Stimulated activated CD4-positive, alpha-beta T cell treated with anti-CD3 and anti-CD28 coated beads, TNF-alpha, amount 100 ng/mL, for 48 hours (primary cell): ENCODE measurements around the gene CDC42BPG.
A peak's percentile ranks its signal among the peaks of the same experiment; 100 is the strongest.
"Not testable (repeated sequence)": the region's sequence is repeated elsewhere in the genome, so short reads cannot be mapped to it uniquely, and the experiment has no call there.

ENCODE experiments used
- DNase-seq, 3 donors: peaks; one replicate each; pipeline ENCODE4 v3.0.0-alpha.2; 2020; ENCODE audit warnings: low read depth in 3 of 3

Gene CDC42BPG

DNA sequence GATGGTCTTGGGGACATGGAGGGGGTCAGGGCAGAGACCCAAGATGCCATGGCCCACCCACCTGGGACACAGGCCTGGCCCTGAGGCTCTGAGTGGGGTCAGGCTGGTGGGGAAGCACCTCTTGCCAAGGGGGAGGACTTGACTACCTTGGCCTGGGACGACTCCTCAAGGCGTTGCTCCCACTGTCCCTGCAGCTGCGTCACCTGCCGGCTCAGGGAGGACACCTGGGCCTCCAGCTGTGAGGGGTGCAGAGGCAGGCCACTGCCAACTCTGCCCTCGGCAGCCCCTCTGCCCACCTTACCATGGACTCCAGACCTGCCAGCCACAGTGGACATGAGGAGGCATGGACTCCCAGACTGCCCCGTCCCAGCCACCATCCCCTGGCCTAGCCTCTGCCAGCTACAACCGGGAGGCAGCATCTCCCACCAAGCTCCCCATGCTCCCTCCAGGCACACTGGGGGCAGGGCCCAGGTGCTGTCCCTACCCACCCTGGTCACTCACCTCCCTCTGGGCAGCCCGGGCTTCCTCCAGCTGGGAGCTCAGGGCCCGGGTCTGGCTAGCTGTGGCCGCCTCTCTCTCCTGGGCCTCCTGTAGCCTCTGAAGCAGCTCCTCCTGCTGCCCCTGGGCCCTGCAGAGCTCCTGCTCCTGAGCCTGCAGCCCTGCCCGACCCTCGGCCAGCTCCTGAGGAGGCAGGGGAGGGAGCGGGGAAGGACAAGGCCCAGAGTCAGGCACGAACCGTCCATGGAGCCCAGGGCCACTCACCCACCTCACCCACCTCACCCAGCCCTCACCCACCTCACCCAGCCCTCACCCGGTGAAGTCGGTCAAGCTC is 8.6 kb downstream of the CDC42BPG start:
- no peak for DNase-seq

- DNase-seq, result no peak
Measured at GRCh38 chr11:64834723-64835615, 9.5 kb downstream of the CDC42BPG start.

GRCh38 chr11:64834031-64834722 is 10.3 kb downstream of the CDC42BPG start:
- DNase-seq, result no peak

- no peak for DNase-seq
Measured at GRCh38 chr11:64833509-64833908, 10.9 kb downstream of the CDC42BPG start.

DNA sequence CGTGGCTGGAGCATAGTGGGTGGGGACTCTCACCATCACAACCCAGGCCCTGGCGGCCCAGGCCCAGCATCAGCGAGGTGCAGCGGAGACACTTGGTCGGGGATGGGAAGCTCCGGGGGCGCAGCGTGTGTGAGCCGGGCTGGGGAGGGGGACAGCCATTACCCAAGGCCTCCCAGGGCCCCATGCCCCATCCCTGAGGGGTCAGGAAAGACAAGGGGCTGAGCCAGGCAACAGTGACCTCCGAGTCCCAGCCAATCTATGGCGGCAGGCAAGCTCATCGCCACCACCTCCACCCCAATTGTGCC is 11.3 kb downstream of the CDC42BPG start:
- DNase-seq, result no peak

GRCh38 chr11:64832467-64833197 is 11.8 kb downstream of the CDC42BPG start:
- DNase-seq, result no peak

DNA sequence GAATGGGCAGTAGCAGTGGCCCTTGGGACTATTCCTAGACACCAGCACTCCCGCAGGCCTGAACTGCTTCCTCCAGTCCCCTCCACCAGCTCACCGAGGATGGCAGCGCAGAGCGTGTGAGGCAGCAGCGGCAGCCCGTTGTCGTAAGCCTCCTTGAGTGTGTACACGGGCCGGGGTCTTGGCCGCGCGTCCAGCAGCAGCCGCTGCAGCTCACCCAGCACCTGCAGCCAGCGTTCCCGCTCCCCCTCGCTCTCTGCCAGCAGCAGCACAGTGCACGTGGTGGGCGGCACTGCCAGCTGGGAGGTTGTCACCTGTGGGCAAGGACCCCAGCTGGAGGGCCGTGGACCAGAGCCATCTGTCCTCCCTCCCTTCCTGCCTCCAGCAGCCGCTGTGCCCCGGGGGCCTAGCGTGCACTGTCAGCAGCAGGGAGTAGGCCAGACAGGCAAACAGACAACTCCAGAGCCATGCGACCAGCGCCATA is 13.0 kb downstream of the CDC42BPG start:
- DNase-seq, result no peak

DNA sequence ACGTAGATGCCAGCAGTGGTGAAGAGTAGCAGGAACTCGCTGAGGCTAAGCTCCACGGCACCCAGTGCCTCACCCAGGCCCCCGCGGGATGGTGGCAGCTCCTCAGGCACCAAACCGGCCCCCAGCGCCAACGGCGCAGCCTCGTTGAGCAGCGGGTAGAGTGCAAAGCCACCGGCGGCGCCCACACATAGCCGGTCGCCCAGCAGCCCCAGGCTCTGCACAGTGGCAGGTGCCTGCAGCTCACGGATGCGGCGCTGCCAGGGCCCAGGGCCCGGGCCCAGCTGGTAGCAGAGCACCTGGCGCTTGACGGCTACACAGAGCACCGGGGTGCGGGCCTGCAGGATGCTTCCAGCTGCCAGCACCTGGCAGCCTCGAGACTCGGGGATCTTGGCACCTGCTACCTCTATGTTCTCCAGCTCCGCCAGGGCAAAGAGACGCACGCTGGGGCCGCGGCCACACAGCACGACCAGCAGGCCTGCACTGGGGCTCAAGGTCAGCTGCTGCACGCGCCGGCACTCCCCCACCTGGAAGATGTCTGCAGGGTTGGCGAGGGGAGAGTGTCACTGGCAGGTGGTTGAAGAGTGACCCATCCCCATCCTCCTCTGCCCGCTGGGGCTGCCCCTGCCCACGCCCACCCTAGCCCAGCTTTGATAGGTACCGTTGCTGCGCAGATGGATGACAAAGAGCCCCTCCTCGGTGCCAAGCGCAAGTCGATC is 14.8 kb downstream of the CDC42BPG start:
- no peak for DNase-seq

GRCh38 chr11:64827451-64827839 is 17.0 kb downstream of the CDC42BPG start:
- DNase-seq, result no peak

GRCh38 chr11:64826578-64827450 is 17.6 kb downstream of the CDC42BPG start:
- no peak for DNase-seq

- no peak for DNase-seq
Measured at GRCh38 chr11:64826062-64826461, 18.4 kb downstream of the CDC42BPG start.

GRCh38 chr11:64823568-64824119 is 20.8 kb downstream of the CDC42BPG start:
- no peak for DNase-seq

DNA sequence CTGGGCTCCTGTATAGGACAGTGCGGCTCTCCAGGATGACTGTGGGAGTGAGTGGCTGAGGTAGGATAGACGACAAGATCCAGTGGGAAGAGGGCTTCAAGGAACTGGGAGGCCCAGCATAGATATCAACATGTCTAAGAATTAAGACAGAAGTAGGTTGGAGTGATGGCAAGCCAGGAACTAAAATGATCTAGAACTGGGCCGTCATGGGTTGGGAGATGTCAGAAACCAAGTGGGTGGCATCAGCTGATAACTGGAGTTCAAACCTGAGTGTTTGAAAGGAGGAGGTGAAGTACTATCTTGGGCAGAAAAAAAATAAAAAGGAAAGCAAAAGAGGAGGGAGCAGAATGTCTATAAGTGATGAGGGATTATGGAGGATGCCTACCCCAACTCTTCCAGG is 27.0 kb downstream of the CDC42BPG start:
- no peak for DNase-seq

- not testable (repeated sequence) for DNase-seq
Measured at GRCh38 chr11:64815433-64815832, 29.0 kb downstream of the CDC42BPG start.

- no peak for DNase-seq
Measured at GRCh38 chr11:64814712-64815187, 29.7 kb downstream of the CDC42BPG start.

DNA sequence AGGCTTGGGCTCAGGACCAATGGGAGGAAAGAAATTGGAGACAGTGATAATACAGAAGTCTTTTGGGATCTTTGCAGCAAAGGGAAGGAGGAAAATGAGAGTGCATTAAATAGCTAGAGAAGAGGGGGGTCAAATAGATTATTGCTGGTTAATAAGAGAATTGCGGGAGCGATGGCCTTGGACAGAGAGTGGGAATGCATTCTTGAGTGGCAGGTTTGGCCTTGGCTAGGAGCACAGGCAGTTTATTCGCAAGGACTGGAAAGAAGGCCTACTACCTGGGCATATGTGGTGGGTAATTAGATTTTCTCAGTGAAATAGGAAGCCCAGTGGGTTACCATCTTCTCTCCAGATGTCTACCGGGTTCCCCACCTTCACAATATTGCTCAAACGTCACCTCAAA is 30.6 kb downstream of the CDC42BPG start:
- DNase-seq, result no peak

- DNase-seq, result peak in 1 of 3 donors; percentile 20
Measured at GRCh38 chr11:64810891-64811272, 33.6 kb downstream of the CDC42BPG start.

DNA sequence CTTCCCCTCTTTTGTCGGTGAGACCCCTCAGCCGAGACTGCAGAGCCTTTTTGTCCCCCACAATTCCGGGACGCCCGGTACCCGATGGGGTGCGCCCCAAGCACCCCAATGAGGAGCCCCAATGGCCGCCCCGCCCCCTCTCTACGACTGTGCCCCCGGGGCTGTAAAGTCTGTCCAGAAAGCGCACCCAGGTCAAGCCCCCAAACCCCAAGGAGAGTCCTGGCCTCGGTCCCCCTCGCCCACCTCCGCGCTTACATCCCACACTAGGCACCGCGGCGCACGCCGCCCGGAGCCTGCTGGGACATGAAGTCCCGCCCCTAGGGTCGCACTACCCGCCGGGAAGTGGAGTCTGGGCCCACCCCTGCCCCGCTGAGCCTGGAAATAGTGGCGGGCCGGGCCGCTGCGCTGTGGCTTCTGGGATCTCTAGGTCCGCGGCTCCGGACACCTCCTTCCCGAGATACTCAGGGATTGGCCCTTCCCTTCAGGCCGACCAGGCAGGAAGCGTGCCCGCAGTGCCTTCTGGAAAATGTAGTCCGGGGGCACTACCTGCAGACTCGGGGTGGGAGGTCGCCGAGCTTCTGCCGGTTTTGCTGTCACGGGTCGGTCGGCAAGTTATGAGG is 34.1 kb downstream of the CDC42BPG start, which contains the start of gene MEN1:
Gene MEN1 (minus strand): TSS at position 281 of the 620 bp plus-strand sequence. CDS start 442 bp downstream, outside the sequence.
- peak; percentile 70 to 80 (median 79) for DNase-seq

DNA sequence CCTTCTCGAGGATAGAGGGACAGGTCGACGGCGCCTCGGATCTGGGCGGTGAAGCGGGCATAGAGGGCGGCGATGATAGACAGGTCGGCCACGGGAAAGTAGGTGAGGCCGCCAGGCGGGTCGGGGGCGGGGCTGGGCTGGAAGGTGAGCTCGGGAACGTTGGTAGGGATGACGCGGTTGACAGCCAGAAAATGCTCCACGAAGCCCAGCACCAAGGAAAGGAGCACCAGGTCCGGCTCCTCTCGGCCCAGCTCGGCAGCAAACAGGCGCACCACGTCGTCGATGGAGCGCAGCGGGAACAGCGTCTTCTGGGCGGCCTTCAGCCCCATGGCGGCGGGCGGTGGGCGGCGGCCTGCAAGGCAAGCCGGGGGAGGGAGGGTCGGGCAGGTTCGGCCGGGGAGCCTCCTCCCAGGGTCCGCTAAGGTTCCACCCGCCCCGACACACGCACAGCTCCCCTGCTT is 34.6 kb downstream of the CDC42BPG start:
- DNase-seq, result peak in 1 of 3 donors; percentile 24
